HG02642 (cell line): ENCODE data around the gene FAM234A.
A peak's percentile ranks its signal among the peaks of the same experiment; 100 is the strongest.
"Not testable (repeated sequence)": the region's sequence is repeated elsewhere in the genome, so short reads cannot be mapped to it uniquely, and the experiment has no call there.

Experiments used
- ATAC-seq: cut with Tn5 transposase; IDR thresholded peaks from one replicate; pipeline ENCODE4 v1.9.1; 2021; ENCODE audit warnings: mild to moderate bottlenecking; ENCODE audit not compliant: unreplicated experiment, poor library complexity

FAM234A gene, protein sequence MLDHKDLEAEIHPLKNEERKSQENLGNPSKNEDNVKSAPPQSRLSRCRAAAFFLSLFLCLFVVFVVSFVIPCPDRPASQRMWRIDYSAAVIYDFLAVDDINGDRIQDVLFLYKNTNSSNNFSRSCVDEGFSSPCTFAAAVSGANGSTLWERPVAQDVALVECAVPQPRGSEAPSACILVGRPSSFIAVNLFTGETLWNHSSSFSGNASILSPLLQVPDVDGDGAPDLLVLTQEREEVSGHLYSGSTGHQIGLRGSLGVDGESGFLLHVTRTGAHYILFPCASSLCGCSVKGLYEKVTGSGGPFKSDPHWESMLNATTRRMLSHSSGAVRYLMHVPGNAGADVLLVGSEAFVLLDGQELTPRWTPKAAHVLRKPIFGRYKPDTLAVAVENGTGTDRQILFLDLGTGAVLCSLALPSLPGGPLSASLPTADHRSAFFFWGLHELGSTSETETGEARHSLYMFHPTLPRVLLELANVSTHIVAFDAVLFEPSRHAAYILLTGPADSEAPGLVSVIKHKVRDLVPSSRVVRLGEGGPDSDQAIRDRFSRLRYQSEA

DNA sequence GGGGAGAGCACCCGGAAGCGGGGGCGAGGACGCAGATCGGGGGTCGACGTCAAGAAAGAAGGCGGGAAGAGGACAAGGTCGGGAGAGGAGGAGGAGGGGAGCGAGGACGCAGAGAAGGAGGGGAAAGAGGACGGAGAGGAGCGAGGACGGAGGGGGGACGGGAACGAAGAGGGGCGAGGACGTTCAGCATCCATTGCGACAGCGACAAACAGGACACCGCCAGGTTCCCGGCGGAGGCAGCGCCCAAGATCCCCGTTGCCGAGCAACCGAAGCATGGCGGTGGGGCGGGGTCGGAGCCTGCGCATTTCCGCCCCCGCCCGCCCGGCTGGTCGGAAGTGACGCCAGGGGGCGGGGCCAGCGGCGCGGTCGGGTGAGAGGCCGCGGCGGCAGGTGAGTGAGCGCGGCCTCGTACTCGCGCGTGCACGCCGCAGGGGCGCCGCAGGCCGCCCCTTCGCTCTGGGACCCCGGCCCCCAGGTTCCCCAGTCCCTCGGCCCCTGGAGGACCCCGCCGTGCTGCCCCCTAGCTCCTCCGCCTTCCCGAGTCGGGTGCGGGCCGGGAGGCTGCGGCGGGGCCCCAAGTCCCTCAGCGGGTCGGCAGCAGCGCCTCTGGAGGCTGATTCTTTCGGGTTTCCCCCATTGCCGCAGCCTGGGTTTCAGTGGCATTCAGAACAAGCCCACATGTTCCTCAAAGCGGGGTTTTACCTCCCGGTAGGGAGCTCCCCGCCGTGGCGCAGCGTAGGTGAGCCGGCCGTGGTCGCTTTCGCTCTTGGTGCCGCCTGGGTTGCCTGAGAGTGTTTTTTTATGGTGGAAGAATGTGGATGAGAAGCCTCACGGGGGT lies at the start of gene FAM234A:
FAM234A (plus strand) TSS at position 354 of the 838 bp plus-strand sequence. CDS start 19,593 bp downstream, outside the sequence.
- peak; percentile 87 for ATAC-seq

DNA sequence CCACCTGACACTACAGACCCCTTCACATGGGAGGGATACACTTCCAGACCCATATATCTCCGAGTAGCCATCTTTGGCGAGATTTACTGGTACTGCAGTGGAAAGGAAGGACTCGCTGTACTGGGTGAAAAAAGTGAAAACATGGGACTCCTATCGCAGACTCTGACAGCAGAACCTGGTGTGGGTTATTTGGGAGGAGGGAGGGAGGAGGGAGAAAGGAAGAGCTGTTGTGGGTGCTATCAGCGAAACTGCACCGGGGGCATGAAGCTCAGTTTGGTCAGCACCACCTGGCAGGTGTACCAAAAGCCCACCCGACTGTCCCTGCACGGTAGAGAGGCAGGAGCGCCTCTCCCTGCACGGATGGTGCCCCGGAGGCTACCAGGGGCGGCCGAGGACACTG lies 49.4 kb upstream of the FAM234A start:
- ATAC-seq = no peak

DNA sequence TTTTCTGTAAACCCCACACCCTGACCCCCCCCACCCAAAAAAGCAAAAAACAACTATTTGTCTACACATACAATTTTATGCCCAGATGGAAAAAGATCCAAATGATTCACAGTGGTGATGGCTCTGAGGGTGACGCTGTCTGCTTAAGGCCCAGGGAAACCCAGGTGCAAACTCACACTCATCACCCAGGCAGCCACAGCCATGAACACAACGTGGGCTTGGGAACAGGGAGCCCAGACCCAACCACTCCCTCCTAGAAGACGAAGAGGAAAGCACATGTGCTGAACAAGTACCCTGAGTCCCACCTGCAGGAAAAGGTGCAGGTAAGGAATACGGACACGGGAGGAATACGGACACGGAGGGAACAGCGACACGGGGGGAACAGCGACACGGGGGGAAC lies 48.9 kb upstream of the FAM234A start:
- no peak for ATAC-seq

DNA sequence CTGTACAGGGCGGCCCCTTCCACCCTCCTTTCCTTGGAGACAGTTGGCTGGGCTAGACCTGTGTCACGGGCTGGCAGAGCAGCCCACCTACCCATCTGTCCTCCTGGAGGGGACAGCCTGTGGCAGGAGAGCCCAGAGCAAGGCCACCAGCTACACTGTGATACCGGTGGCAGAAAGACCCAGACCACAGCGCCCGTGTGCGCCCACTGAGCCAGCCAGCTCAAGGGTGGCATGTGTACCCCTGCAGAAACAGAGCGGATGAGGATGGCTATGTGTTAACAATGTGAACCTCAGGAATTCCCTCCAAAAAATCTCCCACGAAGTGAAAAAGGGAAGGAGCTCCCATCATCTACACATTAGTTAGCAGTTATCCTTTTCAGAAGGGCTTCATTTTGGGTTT lies 47.3 kb upstream of the FAM234A start:
- ATAC-seq = no peak

DNA sequence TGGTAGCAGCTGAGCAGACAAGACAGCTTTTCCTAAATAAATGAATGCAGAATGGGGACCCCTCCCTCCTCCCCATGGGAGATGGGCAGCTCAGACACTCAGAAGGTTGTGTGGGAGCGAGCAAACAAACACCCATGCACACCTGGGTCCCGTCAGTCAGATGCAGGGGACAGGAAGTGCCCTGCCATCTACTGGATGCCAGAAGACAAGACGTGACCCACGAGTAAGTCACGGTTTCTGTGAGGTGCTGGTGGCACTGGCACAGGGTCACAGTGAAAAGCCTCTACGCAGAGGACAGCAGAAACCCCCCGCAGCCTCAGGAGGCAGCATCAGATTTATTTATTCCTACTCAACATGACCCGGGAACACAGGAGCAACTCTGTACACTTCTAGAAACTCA lies 45.9 kb upstream of the FAM234A start:
- ATAC-seq = no peak

DNA sequence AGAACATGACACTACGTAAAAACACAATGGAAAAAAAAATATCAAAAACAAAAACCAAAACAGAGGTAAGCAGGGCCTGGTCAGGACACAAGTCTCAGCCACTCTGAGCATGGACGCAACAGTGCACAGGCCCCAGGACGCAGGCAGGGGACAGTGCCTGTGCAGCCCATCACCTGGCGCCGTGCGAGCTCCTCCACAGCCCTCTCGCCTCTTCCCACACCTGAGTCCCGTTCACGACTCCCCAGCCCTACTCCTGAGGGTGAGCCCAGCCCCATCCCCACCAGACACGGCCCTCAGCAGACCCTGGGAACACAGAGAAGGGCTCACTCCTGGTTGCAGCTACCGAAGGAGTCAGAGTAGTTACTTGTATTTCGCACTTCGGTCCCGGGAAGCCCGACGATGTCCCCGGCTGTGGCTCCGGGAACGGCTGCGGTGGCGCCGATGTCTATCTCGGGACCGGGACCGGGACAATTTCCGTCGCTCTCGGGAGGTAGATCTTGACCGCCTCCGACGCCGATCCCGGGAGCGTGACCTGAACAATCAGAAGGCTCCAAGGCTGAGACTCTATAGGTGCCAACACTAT lies 44.9 kb upstream of the FAM234A start:
- ATAC-seq = no peak

DNA sequence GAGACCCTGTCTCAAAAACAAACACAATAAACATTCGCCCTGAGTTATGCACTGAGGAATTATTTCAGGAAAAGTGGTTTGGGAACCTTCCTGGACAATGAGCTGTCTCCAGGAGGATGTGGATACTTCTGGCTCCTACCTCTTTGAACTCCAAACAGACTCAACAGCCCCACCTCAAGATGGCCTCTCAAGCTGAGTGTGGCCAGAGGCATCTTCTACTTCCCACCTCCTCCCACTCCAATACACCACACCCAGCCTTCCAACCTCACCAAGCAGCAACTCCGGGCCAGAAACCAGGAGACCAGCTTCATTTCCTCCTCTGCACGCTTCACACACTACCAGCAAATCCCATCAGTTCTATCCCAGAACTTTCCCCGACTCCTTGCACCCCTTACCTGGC lies 42.8 kb upstream of the FAM234A start:
- ATAC-seq = no peak

DNA sequence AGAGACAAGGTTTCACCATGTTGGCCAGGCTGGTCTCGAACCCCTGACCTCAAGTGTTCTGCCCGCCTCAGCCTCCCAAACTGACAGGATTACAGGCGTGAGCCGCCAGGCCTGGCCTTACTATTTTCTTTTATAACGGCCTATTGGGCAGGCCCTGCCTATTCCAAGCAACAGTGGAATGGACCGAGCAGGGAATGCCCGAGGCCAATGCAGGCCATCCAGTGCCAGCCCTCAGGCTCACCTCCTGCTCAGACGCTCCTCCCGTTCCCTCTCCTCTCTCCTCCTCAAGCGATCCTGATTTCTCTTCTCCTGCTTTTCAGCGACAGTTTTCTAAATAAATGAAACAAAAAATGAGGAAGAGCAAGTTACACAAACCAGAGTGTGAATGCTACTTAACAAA lies 41.9 kb upstream of the FAM234A start:
- ATAC-seq = no peak

DNA sequence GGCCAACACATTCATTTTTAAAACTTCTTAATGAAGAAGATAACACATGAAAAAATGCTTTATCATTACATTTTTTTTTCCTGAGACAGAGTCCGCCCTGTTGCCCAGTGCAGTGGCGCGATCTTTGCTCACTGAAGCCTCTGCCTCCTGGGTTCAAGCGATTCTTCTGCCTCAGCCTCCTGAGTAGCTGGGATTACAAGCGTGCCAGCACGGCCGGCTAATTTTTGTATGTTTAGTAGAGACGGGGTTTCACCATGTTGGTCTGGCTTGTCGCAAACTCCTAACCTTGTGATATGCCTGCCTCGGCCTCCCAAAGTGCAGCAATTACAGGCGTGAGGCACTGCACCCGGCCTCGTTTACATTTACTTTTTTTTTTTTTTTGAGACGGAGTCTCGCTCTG lies 41.2 kb upstream of the FAM234A start:
- no peak for ATAC-seq

DNA sequence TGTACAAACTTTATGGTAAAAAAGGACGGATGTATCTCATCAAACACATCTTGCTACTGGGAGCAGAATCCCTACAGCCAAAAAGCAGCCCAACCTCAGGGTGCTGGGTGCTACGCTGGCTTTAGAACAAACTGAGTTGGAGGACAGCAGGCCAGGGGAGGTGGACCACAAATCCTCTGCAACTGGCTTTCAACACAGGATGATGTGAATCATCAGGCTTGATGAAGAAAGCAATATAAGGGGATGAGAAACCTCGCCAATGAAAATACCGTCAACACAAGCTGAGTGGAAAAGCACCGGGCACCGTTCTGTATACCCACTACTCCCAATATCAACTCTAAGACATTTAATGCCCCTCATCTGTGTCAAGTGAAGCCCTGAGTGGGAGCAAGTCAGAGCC lies 40.1 kb upstream of the FAM234A start:
- no peak for ATAC-seq

DNA sequence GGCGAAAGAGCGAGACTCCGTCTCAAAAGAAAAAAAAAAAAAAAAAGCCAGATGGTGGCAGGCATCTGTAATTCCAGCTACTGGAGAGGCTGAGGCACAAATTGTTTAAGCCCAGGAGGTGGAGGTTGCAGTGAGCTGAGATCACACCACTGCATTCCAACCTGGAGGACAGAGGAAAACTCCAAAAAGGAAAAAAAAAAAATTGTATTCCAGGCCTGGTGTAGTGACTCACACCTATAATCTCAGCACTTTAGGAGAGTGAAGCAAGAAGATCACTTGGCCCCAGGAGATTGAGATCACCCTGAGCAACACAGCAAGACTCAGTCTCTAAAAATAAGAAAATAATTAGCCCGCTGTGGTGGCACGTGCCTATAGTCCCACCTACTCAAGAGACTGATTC lies 34.2 kb upstream of the FAM234A start:
- ATAC-seq = no peak

DNA sequence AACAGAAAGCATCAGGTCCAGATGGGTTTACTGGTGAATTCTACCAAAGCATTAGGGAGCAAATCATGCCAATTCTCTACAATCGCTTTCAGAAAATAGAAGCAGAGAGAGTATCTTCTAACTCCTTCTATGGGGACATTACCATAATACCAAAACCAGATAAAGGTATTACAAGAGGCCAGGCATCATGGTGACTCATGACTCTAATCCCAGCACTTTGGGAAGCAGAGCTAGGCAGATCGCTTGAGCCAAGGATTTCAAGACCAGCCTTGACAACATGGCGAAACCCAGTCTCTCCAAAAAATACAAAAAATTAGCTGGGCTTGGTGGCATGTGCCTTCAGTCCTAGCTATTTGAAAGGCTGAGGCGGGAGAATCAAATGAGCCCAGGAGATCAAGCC lies 31.4 kb upstream of the FAM234A start:
- no peak for ATAC-seq

DNA sequence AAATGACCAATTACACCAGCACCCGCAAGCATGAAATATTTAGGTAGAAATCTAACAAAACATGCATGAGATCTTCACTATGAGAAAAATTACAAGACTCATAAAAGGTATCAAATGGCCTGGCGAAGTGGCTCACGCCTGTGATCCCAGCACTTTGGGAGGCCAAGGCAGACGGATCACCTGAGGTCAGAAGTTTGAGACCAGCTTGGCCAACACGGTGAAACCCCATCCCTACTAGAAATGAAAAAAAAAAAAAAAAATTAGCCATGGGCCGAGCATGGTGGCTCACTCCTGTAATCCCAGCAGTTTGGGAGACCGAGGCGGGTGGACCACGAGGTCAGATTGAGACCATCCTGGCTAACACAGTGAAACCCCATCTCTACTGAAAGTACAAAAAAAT lies 30.6 kb upstream of the FAM234A start:
- ATAC-seq = not testable (repeated sequence)

DNA sequence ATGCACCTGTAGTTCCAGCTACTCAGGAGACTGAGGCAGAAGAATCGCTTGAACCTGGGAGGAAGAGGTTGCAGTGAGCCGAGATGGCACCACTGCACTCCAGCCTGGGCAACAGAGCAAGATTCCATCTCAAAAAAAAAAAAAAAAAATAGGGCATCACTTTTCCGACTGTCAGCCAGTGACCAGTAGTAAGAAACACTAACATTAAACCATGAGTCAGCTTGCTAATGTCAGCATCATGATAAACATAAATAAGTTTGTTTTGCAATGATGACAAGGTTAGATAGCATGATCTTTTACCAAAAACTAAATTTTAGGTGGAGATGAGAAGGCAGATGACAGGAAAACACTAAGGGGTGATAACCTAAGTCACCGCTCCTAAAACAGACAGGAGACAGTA lies 25.3 kb upstream of the FAM234A start:
- not testable (repeated sequence) for ATAC-seq

DNA sequence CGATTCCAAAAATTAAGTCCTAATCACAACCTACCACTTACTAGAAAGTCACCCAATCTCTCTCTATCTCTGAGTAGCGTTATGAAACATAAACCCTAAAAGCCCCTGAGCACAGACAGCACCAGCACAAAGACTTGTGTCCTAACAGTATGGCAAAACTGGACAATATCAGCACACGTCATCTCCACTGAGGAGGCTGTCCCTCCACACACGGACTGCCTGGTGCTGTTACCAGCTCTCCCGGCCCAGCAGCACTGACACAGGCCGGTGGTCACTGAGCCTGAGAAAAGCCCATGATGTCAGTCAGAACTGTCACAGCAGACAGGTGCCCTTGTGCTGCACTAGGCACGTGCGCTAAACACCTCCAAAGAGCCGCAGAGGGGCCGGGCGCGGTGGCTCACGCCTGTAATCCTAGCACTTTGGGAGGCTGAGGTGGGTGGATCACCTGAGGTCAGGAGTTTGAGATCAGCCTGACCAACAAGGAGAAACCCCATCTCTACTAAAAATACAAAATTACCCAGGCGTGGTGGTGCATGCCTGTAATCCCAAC lies 22.9 kb upstream of the FAM234A start:
- not testable (repeated sequence) for ATAC-seq

DNA sequence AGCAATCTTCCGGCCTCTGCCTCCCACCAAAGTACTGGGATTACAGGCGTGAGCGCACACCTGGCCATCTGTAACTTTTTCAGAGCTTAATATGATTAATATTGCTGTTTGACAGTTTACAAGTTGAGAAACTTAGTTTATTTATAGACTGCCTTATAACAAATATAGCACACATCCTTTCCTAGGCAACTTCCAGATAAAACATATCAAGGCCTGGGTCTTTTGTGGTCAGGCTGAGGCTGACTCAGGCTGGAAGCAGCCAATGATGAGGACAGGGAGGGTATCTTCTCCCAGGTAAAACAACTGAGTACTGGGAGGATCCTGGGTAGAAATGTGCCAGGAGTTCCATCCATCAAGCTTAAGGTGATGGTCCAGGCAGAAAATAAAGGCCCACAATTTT lies 21.6 kb upstream of the FAM234A start:
- no peak for ATAC-seq

DNA sequence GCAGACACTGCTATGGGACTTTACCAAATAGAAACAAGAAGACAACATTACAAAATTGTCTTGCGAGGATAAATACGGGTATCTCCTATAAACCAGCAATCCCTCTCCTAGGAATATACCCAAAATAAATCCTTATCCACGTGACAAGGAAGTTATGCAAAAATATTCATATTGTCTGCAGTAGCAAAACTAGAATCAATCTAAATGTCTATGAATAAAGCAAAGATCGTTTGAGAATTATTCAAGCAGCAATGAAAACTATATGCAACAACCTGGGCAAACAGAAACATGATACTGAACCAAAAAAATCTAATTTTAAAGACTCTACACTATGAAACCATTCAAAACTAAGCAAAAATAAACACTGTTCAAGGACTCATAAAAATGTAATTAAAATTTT lies 14.6 kb upstream of the FAM234A start:
- ATAC-seq = no peak

DNA sequence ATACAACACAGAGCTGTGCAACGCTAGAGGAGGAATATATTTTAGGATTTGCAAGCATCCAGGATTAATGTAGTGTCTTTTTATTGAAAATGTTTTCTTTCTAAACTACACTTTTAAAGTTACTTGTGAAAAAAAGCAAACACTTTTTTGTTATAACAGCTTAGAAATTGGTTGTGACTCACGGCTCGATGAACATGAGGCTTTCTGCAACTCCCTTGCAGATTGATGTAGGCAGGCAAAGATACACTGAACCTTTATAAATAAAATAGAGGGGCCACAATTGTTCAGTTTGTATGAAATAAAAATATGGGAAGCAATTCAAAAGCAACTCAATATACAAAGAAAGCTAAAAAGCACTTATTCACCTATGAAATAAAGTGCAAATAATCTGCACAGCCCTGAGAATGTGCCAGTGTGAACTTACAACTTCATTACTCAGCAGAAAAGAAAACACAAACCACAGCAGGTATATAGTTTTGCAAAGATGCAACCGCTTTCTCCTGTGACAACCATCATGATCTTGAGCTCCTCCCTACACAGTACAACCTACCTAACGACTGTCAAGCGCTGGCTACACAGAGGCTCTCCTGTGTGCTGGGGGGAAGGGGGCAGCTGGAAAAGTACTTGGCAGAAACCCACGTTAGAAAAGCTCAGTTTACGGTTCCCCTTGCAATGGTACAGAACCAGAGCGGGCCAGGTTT lies 6.3 kb upstream of the FAM234A start:
- ATAC-seq = peak; percentile 4

DNA sequence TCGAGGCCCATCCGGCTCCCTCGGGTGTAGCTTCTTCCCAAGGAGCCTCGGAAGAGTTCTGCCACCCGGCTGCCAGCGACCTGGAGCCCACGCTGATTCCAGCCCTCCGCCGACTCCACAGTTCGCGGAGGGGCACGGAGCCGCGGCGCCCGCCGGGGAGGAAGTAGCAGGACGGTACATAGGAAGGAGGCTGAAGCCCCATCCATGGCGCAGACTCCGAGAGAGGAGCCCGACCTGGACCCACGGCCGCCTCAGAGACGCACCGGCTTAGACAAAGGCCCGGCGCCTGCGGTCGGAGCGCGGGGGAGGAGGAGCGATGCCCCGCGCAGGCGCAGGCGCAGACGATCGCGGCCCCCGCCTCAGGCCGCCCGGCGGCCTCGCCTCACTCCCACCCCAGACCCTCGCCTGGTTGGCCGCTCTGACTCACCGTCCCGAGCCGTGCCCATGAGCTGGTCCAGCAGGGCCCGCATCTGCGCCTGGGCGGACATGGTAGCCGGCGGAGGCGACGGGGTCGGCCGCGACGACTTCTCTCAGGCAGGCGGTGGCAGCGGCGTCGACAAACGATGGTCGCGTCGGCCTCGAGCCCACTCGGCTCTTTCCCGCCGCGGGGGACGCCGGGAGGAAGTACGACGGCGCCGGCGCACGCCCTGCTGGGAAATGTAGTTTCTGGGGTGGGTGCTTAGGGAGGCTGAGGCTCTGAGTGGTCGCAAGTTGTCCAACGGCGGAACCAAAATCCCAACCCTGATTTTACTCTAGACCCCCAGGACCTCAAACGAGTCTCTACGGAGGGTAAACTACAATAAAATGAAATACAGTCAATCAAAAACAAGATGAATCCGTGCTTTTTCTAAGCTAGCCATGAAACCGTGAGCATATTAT lies 5.5 kb upstream of the FAM234A start, which contains the start of gene LUC7L:
LUC7L (minus strand) TSS at position 598 of the 879 bp plus-strand sequence; CDS start at position 488, 110 bp downstream.
- ATAC-seq = peak; percentile 82
